Spinal cord (tissue), 10 donors: ENCODE results near the gene PRKCZ. TPM values are rescaled to one million over a fixed set of nuclear protein-coding genes. Genes with fewer than 3 reads are reported as not detected.

Experiments
- DNase-seq, 6 donors: peaks; one replicate each; pipeline versions ENCODE4 v3.0.0 to v3.0.0-alpha.2; 2013 to 2015; ENCODE audit warnings: low spot score in 6 of 6, low read depth in 4 of 6
- H3K27ac ChIP-seq: one replicate; pipeline ENCODE4 v1.5.1; 2013; ENCODE audit warnings: low read depth, low read length, control low read depth
- H3K27me3 ChIP-seq: one replicate; pipeline ENCODE4 v1.6.1; 2013; ENCODE audit warnings: low read length; ENCODE audit not compliant: control insufficient read depth, insufficient read depth
- H3K36me3 ChIP-seq: one replicate; pipeline ENCODE4 v1.6.1; 2013; ENCODE audit warnings: low read length; ENCODE audit not compliant: control insufficient read depth, insufficient read depth
- H3K4me1 ChIP-seq: one replicate; pipeline ENCODE4 v1.6.1; 2013; ENCODE audit warnings: low read length; ENCODE audit not compliant: control insufficient read depth, insufficient read depth
- H3K4me3 ChIP-seq: one replicate; pipeline ENCODE4 v1.5.1; 2013; ENCODE audit warnings: low read depth, low read length, control low read depth
- H3K9me3 ChIP-seq: one replicate; pipeline ENCODE4 v1.6.1; 2013; ENCODE audit warnings: low read length; ENCODE audit not compliant: control insufficient read depth, insufficient read depth
- WGBS: methylation state at CpG from one replicate; pipeline ENCODE4 v1.1.5; 2013; ENCODE audit warnings: missing lambda C conversion rate; ENCODE audit not compliant: insufficient coverage; 5-methylcytosine and 5-hydroxymethylcytosine counted together
- polyA plus RNA-seq, 2 donors: library from polyadenylated mRNA; unstranded; fragments of 120-200 nt; gene quantifications; one replicate each; pipeline ENCODE4 v1.2.1, GENCODE V29; 2013; ENCODE audit not compliant: insufficient read length in 2 of 2
- total RNA-seq, 2 donors: library from RNA; depleted of rRNA in 1 of 2; stranded (reverse); fragments of 120-200 nt in 1 of 2; fragments of >200 nt in 1 of 2; gene quantifications; one replicate each; pipeline versions ENCODE4 v1.2.3 to v1.2.4, GENCODE V29; 2013 to 2014
- donor health status: healthy.

Gene PRKCZ
- total and polyA plus RNA-seq, 4 donors: 33.2 to 131 (median 93.1) TPM

GRCh38 chr1:2098301-2098698, 48.1 kb downstream of the PRKCZ start:
- peaks cover 33% of the 10 kb centered on the region for H3K36me3 ChIP-seq
- DNase-seq: no peak
- no peaks in the 10 kb centered on the region for H3K27me3 ChIP-seq
- no peaks in the 10 kb centered on the region for H3K9me3 ChIP-seq
- H3K4me3 ChIP-seq: no peak overlapping the region
- WGBS: 92% methylated on average over 10 of the region's 11 CpGs
- no peak overlapping the region for H3K27ac ChIP-seq
- H3K4me1 ChIP-seq: peaks cover 29% of the 10 kb centered on the region

DNA sequence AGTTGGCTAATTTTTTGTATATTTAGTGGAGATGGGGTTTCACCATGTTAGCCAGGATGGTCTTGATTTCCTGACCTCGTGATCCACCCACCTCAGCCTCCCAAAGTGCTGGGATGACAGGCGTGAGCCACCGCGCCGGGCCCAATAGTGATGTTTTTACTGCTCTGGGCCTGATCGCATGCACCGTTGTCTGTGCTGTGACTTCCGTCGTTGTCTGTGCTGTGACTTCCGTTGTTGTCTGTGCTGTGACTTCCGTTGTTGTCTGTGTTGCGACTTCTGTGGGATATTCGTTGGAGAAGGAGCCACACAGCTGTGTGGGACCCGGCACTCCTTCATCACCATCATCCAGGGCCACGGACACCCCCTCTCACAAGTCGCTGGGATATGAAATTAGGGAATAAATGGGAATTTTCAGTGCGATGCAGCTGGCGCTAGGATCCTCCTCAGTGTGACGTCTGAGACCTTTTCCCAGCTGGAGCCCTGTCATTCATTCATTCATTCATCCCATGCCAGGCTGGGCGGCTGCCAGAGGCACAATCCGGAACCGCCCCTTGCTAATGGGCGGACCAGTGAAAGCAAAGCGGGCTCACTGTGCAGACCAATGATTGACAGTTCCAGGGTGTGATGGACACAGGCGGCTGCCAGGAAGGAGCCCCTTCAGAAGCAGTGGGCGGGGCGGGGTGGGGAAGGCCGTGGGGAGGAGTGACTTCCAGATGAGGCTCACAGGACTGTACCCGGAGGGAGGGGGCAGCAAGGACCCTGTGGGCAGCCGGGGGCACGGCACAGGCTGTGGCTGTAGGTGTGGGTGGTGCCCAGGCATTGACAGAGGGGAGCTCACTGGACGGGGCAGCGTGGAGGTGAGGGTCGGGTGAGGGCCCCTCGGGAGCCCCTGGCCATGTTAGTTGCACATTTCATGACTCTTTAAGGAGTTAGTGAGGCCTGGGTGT, 48.9 kb downstream of the PRKCZ start:
- H3K27ac ChIP-seq: no peak overlapping the region
- H3K36me3 ChIP-seq: peaks cover 28% of the 10 kb centered on the region
- no peak overlapping the region for H3K4me3 ChIP-seq
- DNase-seq: peak in 2 of 6 donors; percentile 66 to 84
- H3K9me3 ChIP-seq: no peaks in the 10 kb centered on the region
- peaks cover 37% of the 10 kb centered on the region for H3K4me1 ChIP-seq
- WGBS: 71% methylated on average over 26 of the region's 35 CpGs
- no peaks in the 10 kb centered on the region for H3K27me3 ChIP-seq

- Histone ChIP-seq H3K4me3 (no peak overlapping the region), H3K9me3 (no peaks in the 10 kb centered on the region), H3K36me3 (peaks cover 33% of the 10 kb centered on the region), H3K27me3 (no peaks in the 10 kb centered on the region), H3K4me1 (peaks cover 47% of the 10 kb centered on the region), H3K27ac (no peak overlapping the region)
- DNase-seq: no peak
- WGBS: 74% methylated on average over 18 of the region's 22 CpGs
These were observed 49.9 kb downstream of the PRKCZ start for GRCh38 chr1:2099886-2100779.

- Histone ChIP-seq H3K4me3 (no peak overlapping the region), H3K27me3 (no peaks in the 10 kb centered on the region), H3K27ac (no peak overlapping the region), H3K36me3 (peaks cover 34% of the 10 kb centered on the region), H3K9me3 (no peaks in the 10 kb centered on the region), H3K4me1 (peaks cover 48% of the 10 kb centered on the region)
- DNase-seq: no peak
- WGBS: 100% methylated on average over 1 of the region's 4 CpGs
These were observed 50.5 kb downstream of the PRKCZ start for GRCh38 chr1:2100780-2101108.

GRCh38 chr1:2101531-2101930, 51.3 kb downstream of the PRKCZ start:
- no peaks in the 10 kb centered on the region for H3K9me3 ChIP-seq
- WGBS: 92% methylated on average over 13 of the region's 16 CpGs
- H3K27me3 ChIP-seq: no peaks in the 10 kb centered on the region
- H3K4me3 ChIP-seq: no peak overlapping the region
- peaks cover 44% of the 10 kb centered on the region for H3K4me1 ChIP-seq
- no peak overlapping the region for H3K27ac ChIP-seq
- peaks cover 38% of the 10 kb centered on the region for H3K36me3 ChIP-seq
- no peak for DNase-seq

GRCh38 chr1:2101946-2102345, 51.7 kb downstream of the PRKCZ start:
- DNase-seq: no peak
- 81% methylated on average over 2 of the region's 8 CpGs for WGBS
- Histone ChIP-seq H3K36me3 (peaks cover 39% of the 10 kb centered on the region), H3K4me3 (no peak overlapping the region), H3K27me3 (no peaks in the 10 kb centered on the region), H3K4me1 (peaks cover 44% of the 10 kb centered on the region), H3K9me3 (no peaks in the 10 kb centered on the region), H3K27ac (no peak overlapping the region)

DNA sequence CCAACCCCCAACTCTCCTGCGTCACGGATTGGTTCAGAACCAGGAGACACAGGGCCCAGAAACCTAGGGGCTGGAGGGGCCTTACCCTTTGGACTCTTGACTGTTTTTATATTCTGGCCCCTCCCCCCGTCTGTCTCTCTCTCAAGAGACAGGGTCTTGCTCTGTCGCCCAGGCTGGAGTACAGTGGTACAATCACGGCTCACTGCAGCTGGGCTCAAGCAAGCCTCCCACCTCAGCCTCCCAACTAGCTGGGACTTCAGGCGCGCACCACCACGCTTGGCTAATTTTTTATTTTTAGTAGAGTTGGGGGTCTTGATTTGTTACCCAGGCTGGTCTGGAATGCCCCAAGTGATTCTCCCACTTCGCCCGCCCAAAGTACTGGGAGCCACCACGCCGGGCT, 52.5 kb downstream of the PRKCZ start:
- no peaks in the 10 kb centered on the region for H3K9me3 ChIP-seq
- H3K4me3 ChIP-seq: no peak overlapping the region
- H3K27ac ChIP-seq: no peak overlapping the region
- H3K27me3 ChIP-seq: no peaks in the 10 kb centered on the region
- H3K36me3 ChIP-seq: peaks cover 41% of the 10 kb centered on the region
- DNase-seq: no peak
- 92% methylated on average over 6 of the region's 12 CpGs for WGBS
- H3K4me1 ChIP-seq: peaks cover 44% of the 10 kb centered on the region

DNA sequence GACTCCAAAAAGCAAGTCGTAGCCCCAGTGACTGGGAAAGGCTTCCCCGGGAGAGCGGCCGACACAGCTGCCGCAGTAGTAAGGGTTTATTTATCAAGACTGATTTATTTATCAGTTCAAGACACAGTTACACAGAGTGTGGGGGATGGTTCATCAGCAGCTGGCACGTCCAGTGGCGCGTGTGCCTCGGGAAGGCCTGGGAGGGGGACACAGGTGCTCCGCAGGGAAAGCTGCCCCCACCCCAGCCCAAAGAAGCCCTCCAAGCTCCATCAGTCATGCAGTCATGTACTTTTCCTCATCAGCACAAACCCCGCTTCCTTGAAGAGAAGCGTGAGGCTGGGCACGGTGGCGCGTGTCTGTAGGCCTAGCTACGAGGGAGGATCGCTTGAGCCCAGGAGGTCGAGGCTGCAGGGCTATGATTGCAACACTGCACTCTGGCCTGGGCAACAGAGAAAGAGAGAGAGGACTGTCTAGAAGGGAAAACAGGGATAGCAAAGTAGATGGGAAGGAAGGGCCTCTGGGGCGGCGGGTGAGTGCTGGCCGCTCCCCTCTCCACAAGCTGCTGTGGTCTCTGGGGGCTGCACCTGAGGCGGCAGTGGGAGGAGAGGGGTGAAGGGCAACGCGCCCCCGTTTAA, 53.2 kb downstream of the PRKCZ start:
- Histone ChIP-seq H3K36me3 (peaks cover 45% of the 10 kb centered on the region), H3K4me1 (peaks cover 47% of the 10 kb centered on the region), H3K27ac (no peak overlapping the region), H3K9me3 (no peaks in the 10 kb centered on the region), H3K27me3 (no peaks in the 10 kb centered on the region), H3K4me3 (no peak overlapping the region)
- peak in 1 of 6 donors; percentile 54 for DNase-seq
- WGBS: 80% methylated on average over 12 of the region's 25 CpGs

DNA sequence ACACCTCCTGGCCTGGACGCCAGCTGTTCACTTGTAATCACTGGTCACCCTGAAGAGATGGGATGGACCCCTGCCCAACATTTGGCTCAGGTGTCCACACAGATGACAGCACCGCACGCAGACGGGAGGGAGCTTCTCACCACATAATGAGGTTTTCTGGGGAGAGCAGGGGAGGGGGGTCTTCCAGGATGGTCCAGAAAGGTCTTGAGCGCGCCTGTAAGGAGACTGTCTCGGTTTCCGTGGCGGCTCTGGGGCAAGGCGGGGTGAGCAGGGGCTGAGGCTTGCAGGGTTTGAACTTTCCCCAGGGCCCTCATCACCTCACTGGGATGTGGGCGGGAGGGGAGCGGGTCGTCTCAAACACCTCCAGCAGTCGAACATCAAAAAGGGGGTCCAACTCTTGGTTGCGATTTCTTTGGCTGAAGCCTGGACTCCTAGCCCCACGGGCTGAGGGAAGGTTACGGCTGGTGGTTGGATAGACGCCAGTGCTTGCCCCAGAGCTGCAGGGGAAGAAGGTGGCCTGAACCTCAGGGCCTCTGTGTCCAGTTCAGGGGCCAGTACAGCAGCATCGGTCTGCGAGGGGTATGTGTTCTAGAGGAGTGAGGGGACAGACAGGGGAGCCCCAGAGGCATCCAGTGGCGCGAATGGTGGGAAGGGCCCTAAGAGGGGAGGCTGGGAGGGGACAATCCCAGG, 53.8 kb downstream of the PRKCZ start:
- no peaks in the 10 kb centered on the region for H3K27me3 ChIP-seq
- DNase-seq: no peak
- no peaks in the 10 kb centered on the region for H3K9me3 ChIP-seq
- peaks cover 51% of the 10 kb centered on the region for H3K36me3 ChIP-seq
- WGBS: 78% methylated on average over 18 of the region's 22 CpGs
- no peak overlapping the region for H3K4me3 ChIP-seq
- H3K4me1 ChIP-seq: peaks cover 46% of the 10 kb centered on the region
- no peak overlapping the region for H3K27ac ChIP-seq
